DOHH2 (cell line): Measurements from ENCODE around the gene MYO1H.
A peak's percentile ranks its signal among the peaks of the same experiment; 100 is the strongest.
"Not testable (repeated sequence)": the region's sequence is repeated elsewhere in the genome, so short reads cannot be mapped to it uniquely, and the experiment has no call there.

Experiments
- H3F3A ChIP-seq: fragments of 200-600 bp; sonication (generic), shearing (Covaris generic); 2 replicates; pipeline ENCODE4 v1.6.0; 2016; ENCODE audit warnings: antibody characterized with exemption, mild to moderate bottlenecking; ENCODE audit not compliant: control insufficient read depth, insufficient read depth
- H3K27ac ChIP-seq: fragments of 200-600 bp; sonication (generic); 2 replicates; pipeline ENCODE4 v1.5.1; 2014; ENCODE audit warnings: low read depth, mild to moderate bottlenecking, low read length, moderate library complexity
- H3K27me3 ChIP-seq: fragments of 200-600 bp; sonication (generic); 2 replicates; pipeline ENCODE4 v1.6.1; 2014; ENCODE audit warnings: mild to moderate bottlenecking, low read length, mixed read lengths; ENCODE audit not compliant: control insufficient read depth
- H3K36me3 ChIP-seq: fragments of 200-600 bp; sonication (generic); 2 replicates; pipeline ENCODE4 v1.6.1; 2014; ENCODE audit warnings: mild to moderate bottlenecking, low read length, moderate library complexity, mixed read lengths; ENCODE audit not compliant: control insufficient read depth
- H3K4me1 ChIP-seq: fragments of 200-600 bp; sonication (generic); 2 replicates; pipeline ENCODE4 v1.6.1; 2014; ENCODE audit warnings: mild to moderate bottlenecking, low read length, mixed read lengths; ENCODE audit not compliant: control insufficient read depth
- H3K4me2 ChIP-seq: fragments of 200-600 bp; sonication (generic); 2 replicates; pipeline ENCODE4 v1.6.0; 2014; ENCODE audit warnings: mild to moderate bottlenecking, low read length, moderate library complexity
- H3K4me3 ChIP-seq: fragments of 200-600 bp; sonication (generic); 2 replicates; pipeline ENCODE4 v1.5.1; 2014; ENCODE audit warnings: mild to moderate bottlenecking, low read length, mixed read lengths
- H3K79me2 ChIP-seq: fragments of 200-600 bp; sonication (generic); 2 replicates; pipeline ENCODE4 v1.6.1; 2014; ENCODE audit warnings: mild to moderate bottlenecking, low read length, mixed read lengths; ENCODE audit not compliant: control insufficient read depth
- H3K9me2 ChIP-seq: fragments of 200-600 bp; sonication (generic); replicated peaks from 2 replicates; pipeline ENCODE4 v1.6.1; 2014; ENCODE audit warnings: mild to moderate bottlenecking, low read length, mixed read lengths; ENCODE audit not compliant: control insufficient read depth
- H3K9me3 ChIP-seq: fragments of 200-600 bp; sonication (generic); 2 replicates; pipeline ENCODE4 v1.6.1; 2014; ENCODE audit warnings: antibody characterized with exemption, low read length, mixed read lengths; ENCODE audit not compliant: control insufficient read depth, insufficient read depth
- H4K20me1 ChIP-seq: fragments of 200-600 bp; sonication (generic); 2 replicates; pipeline ENCODE4 v1.6.0; 2014; ENCODE audit warnings: low read depth, mild to moderate bottlenecking, antibody characterized with exemption, low read length, moderate library complexity; ENCODE audit not compliant: control insufficient read depth, insufficient read depth
- CTCF ChIP-seq: fragments of 200-600 bp; sonication (generic); IDR thresholded peaks from one replicate; pipeline ENCODE4 v1.5.1; 2014; ENCODE audit warnings: antibody characterized with exemption, mild to moderate bottlenecking, low read depth, low read length; ENCODE audit not compliant: poor library complexity, severe bottlenecking
- EZH2phosphoT487 ChIP-seq: fragments of 200-600 bp; sonication (generic); IDR thresholded peaks from 2 replicates; pipeline ENCODE4 v1.6.1; 2017; ENCODE audit warnings: borderline replicate concordance, mild to moderate bottlenecking, antibody characterized with exemption, low read length, moderate library complexity, mixed read lengths

The MYO1H gene

GRCh38 chr12:109393437-109394345 lies 46.0 kb downstream of the MYO1H start:
- Histone ChIP-seq H3K4me2 (no peak overlapping the region), H3K27ac (no peak overlapping the region), H3K4me1 (peaks cover 6% of the 10 kb centered on the region; the same call in 1 of the 2 replicates), H3K27me3 (no peaks in the 10 kb centered on the region), H3K79me2 (no peaks in the 10 kb centered on the region), H3K4me3 (no peak overlapping the region), H4K20me1 (no peaks in the 10 kb centered on the region), H3K9me3 (peaks cover under 1% of the 10 kb centered on the region; the same call in 1 of the 2 replicates), H3K36me3 (no peaks in the 10 kb centered on the region), H3K9me2 (no peaks in the 10 kb centered on the region), H3F3A (no peaks in the 10 kb centered on the region)
- no peak for TF ChIP-seq EZH2phosphoT487
- peak; percentile 85 for TF ChIP-seq CTCF

GRCh38 chr12:109394891-109395290 lies 47.2 kb downstream of the MYO1H start:
- H3K4me3 ChIP-seq, result no peak overlapping the region
- no peaks in the 10 kb centered on the region for H3K79me2 ChIP-seq
- H3K9me2 ChIP-seq, result no peaks in the 10 kb centered on the region
- no peaks in the 10 kb centered on the region for H3K36me3 ChIP-seq
- H3K4me2 ChIP-seq, result no peak overlapping the region
- H3K9me3 ChIP-seq, result no peaks in the 10 kb centered on the region
- H3K27me3 ChIP-seq, result no peaks in the 10 kb centered on the region
- H4K20me1 ChIP-seq, result no peaks in the 10 kb centered on the region
- no peak for TF ChIP-seq EZH2phosphoT487
- TF ChIP-seq CTCF, result no peak
- H3K27ac ChIP-seq, result no peak overlapping the region
- H3K4me1 ChIP-seq, result no peaks in the 10 kb centered on the region
- no peaks in the 10 kb centered on the region for H3F3A ChIP-seq

GRCh38 chr12:109404841-109405240 lies 57.1 kb downstream of the MYO1H start:
- H3K9me2 ChIP-seq, H3K9me3 ChIP-seq, H3K27ac ChIP-seq, H4K20me1 ChIP-seq, H3K36me3 ChIP-seq, H3K4me3 ChIP-seq, H3F3A ChIP-seq, H3K27me3 ChIP-seq, H3K79me2 ChIP-seq, H3K4me1 ChIP-seq, H3K4me2 ChIP-seq: not testable (repeated sequence)

- H3K27me3 ChIP-seq, H3K27ac ChIP-seq, H3K4me1 ChIP-seq, H3F3A ChIP-seq, H3K36me3 ChIP-seq, H3K79me2 ChIP-seq, H3K9me2 ChIP-seq, H3K9me3 ChIP-seq, H4K20me1 ChIP-seq, H3K4me3 ChIP-seq, H3K4me2 ChIP-seq: not testable (repeated sequence)
Measured at GRCh38 chr12:109406147-109406546, 58.4 kb downstream of the MYO1H start.
